Fibroblast of lung (primary cell): ENCODE data around the gene HIVEP3. TPM values are rescaled to one million over a fixed set of nuclear protein-coding genes. Genes with fewer than 3 reads are reported as not detected.

ENCODE experiments used
- DNase-seq, 2 donors: peaks; one replicate each; pipeline versions ENCODE4 v3.0.0 to v3.0.0-alpha.2; 2010; ENCODE audit warnings: low read depth in 2 of 2
- H2AFZ ChIP-seq: 2 replicates; pipeline ENCODE4 v1.5.1; 2012; ENCODE audit warnings: low read length, control low read depth, inconsistent platforms
- H3K27ac ChIP-seq: 2 replicates; pipeline ENCODE4 v1.5.1; 2011; ENCODE audit warnings: low read length, control low read depth; ENCODE audit not compliant: insufficient read depth
- H3K27me3 ChIP-seq: 2 replicates; pipeline ENCODE4 v1.5.1; 2011; ENCODE audit warnings: mild to moderate bottlenecking, low read length; ENCODE audit not compliant: control insufficient read depth, insufficient read depth
- H3K36me3 ChIP-seq: 2 replicates; pipeline ENCODE4 v1.5.1; 2011; ENCODE audit warnings: low read length; ENCODE audit not compliant: control insufficient read depth, insufficient read depth
- H3K4me1 ChIP-seq: 2 replicates; pipeline ENCODE4 v1.5.1; 2011; ENCODE audit warnings: low read length; ENCODE audit not compliant: control insufficient read depth, insufficient read depth; ENCODE audit errors: extremely low read depth
- H3K4me2 ChIP-seq: 2 replicates; pipeline ENCODE4 v1.5.1; 2011; ENCODE audit warnings: low read length, control low read depth; ENCODE audit not compliant: insufficient read depth; ENCODE audit errors: extremely low read depth
- H3K4me3 ChIP-seq, 4 experiments: fragments of 200-600 bp in 1 of 4; sonication (generic) in 1 of 4; replicated peaks in 1 of 4; 2 replicates each; pipeline ENCODE4 v1.5.1; 2011 to 2016; ENCODE audit warnings: low read length in 4 of 4, low read depth in 3 of 4, mild to moderate bottlenecking in 3 of 4, control low read depth in 2 of 4, inconsistent platforms in 1 of 4, mixed read lengths in 1 of 4; ENCODE audit not compliant: insufficient read depth in 1 of 4; ENCODE audit errors: control extremely low read depth in 1 of 4
- H3K79me2 ChIP-seq: 2 replicates; pipeline ENCODE4 v1.5.1; 2012; ENCODE audit warnings: mild to moderate bottlenecking, low read length, inconsistent platforms; ENCODE audit not compliant: control insufficient read depth, insufficient read depth
- H3K9ac ChIP-seq: 2 replicates; pipeline ENCODE4 v1.5.1; 2011; ENCODE audit warnings: mild to moderate bottlenecking, low read length, control low read depth; ENCODE audit not compliant: insufficient read depth
- H3K9me3 ChIP-seq: 2 replicates; pipeline ENCODE4 v1.5.1; 2012; ENCODE audit warnings: low read depth, low read length; ENCODE audit not compliant: control insufficient read depth, insufficient read depth
- H4K20me1 ChIP-seq: 2 replicates; pipeline ENCODE4 v1.5.1; 2011; ENCODE audit warnings: low read length; ENCODE audit not compliant: control insufficient read depth, insufficient read depth; ENCODE audit errors: extremely low read depth
- CTCF ChIP-seq, 2 donors: IDR thresholded peaks in 1 of 2; conservative IDR thresholded peaks in 1 of 2; 1 replicate in 1 of 2; 2 replicates in 1 of 2; pipeline ENCODE4 v1.5.1; 2011 to 2012; ENCODE audit warnings: low read length in 2 of 2, control low read depth in 1 of 2, inconsistent platforms in 1 of 2, low read depth in 1 of 2, mild to moderate bottlenecking in 1 of 2
- EZH2 ChIP-seq: IDR thresholded peaks from 2 replicates; pipeline ENCODE4 v1.5.1; 2012; ENCODE audit warnings: low read length, control low read depth, mild to moderate bottlenecking; ENCODE audit errors: missing control alignments
- polyA plus RNA-seq, 2 donors: library from polyadenylated mRNA; depleted of rRNA in 1 of 2; stranded (reverse) in 1 of 2; unstranded in 1 of 2; fragments of >200 nt; gene quantifications; 2 replicates each; pipeline ENCODE4 v1.2.1, GENCODE V29; 2011 to 2012; ENCODE audit warnings: missing spikeins in 1 of 2
- total RNA-seq: library from RNA; depleted of rRNA; stranded (reverse); fragments of >200 nt; gene quantifications from 2 replicates; pipeline ENCODE4 v1.2.1, GENCODE V29; 2014

The HIVEP3 gene
- total and polyA plus RNA-seq, 2 donors (not counting 1 experiment from before 2014, with no cell fraction given): 0.83 to 3.2 TPM

- Histone ChIP-seq H3K79me2 (no peaks in the 10 kb centered on the region), H3K4me1 (peaks cover 2% of the 10 kb centered on the region), H2AFZ (no peak overlapping the region), H3K9ac (no peak overlapping the region), H3K4me2 (no peak overlapping the region), H3K9me3 (no peaks in the 10 kb centered on the region), H3K27ac (no peak overlapping the region), H3K4me3 (no peak overlapping the region), H3K36me3 (no peaks in the 10 kb centered on the region), H3K27me3 (no peaks in the 10 kb centered on the region), H4K20me1 (no peaks in the 10 kb centered on the region)
- TF ChIP-seq EZH2 (no peak), CTCF (conservative IDR thresholded peaks at IDR 0.05 in 1 of 2, IDR thresholded peaks at IDR 0.05 in 1 of 2; ENCODE audit: low read depth in 1 of 2, low read length in 2 of 2) (no peak)
- DNase-seq: no peak
These were observed 266.1 kb downstream of the HIVEP3 start for GRCh38 chr1:41652384-41653265.

- Histone ChIP-seq H4K20me1 (no peaks in the 10 kb centered on the region), H3K4me2 (no peak overlapping the region), H2AFZ (no peak overlapping the region), H3K4me3 (no peak overlapping the region), H3K36me3 (no peaks in the 10 kb centered on the region), H3K9me3 (no peaks in the 10 kb centered on the region), H3K4me1 (peaks cover 2% of the 10 kb centered on the region), H3K27me3 (no peaks in the 10 kb centered on the region), H3K9ac (no peak overlapping the region), H3K79me2 (no peaks in the 10 kb centered on the region), H3K27ac (no peak overlapping the region)
- TF ChIP-seq CTCF (conservative IDR thresholded peaks at IDR 0.05 in 1 of 2, IDR thresholded peaks at IDR 0.05 in 1 of 2; ENCODE audit: low read depth in 1 of 2, low read length in 2 of 2): no peak
- TF ChIP-seq EZH2: no peak
- DNase-seq: peak in 1 of 2 donors; percentile 30
These were observed 268.5 kb downstream of the HIVEP3 start for GRCh38 chr1:41650028-41650880.

- H3K4me2 ChIP-seq: no peak overlapping the region
- peaks cover 2% of the 10 kb centered on the region for H3K4me1 ChIP-seq
- no peaks in the 10 kb centered on the region for H3K27me3 ChIP-seq
- TF ChIP-seq EZH2 (no peak), CTCF (conservative IDR thresholded peaks at IDR 0.05 in 1 of 2, IDR thresholded peaks at IDR 0.05 in 1 of 2; ENCODE audit: low read depth in 1 of 2, low read length in 2 of 2) (no peak)
- no peaks in the 10 kb centered on the region for H3K79me2 ChIP-seq
- H4K20me1 ChIP-seq: no peaks in the 10 kb centered on the region
- H3K9ac ChIP-seq: no peak overlapping the region
- no peaks in the 10 kb centered on the region for H3K36me3 ChIP-seq
- H3K27ac ChIP-seq: no peak overlapping the region
- no peaks in the 10 kb centered on the region for H3K9me3 ChIP-seq
- no peak overlapping the region for H3K4me3 ChIP-seq
- no peak overlapping the region for H2AFZ ChIP-seq
- no peak for DNase-seq
These were observed 269.2 kb downstream of the HIVEP3 start for GRCh38 chr1:41649396-41650027.
